ENCODE results near the gene AMMECR1L.
"Not testable (repeated sequence)": the region's sequence is repeated elsewhere in the genome, so short reads cannot be mapped to it uniquely, and the experiment has no call there.

AMMECR1L gene

GRCh38 chr2:127820080-127820668 lies 65.6 kb downstream of the AMMECR1L start:
- no peak for FAIRE-seq
- DNase-seq (ENCODE audit: insufficient read length): no peak
- TF ChIP-seq TAF1 (IDR thresholded peaks at IDR 0.05; ENCODE audit: borderline replicate concordance, low read depth, low read length): no peak
- TF ChIP-seq POLR2AphosphoS5 (IDR thresholded peaks at IDR 0.05; ENCODE audit: low read depth, low read length): no peak
- no peak for TF ChIP-seq POLR2A (IDR thresholded peaks at IDR 0.05; ENCODE audit: low read depth, low read length)

DNA sequence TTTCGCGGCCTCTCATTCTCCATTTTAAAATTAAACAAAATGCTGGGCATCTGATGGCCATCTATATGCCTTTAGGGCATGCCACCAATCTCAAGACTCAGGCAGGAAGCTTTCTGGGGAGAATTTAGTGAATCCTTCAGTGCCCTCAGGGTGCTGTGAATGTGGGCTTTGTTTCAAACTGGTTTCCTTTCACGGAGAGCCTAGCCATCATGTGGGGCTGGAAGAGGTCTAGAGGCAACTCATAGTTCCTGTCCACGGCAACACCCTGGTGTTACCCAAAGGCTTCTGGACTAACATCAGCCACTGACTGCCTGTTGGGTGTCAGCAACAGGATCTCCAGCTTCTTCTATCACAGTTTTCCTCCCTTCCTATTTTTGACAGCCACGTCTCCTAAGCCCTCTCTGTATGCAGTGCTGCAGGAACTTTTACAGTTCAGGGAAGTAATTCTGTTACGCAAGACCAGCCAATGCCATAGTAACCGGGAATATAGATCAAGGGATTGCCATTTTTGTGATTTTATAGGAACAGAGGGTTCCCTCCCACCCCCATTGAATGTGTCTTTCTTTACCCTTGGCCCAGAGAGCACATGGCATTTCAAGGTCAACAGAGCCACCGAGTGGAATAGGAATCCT lies 66.8 kb downstream of the AMMECR1L start:
- FAIRE-seq (no peak), DNase-seq (ENCODE audit: insufficient read length) (no peak)
- TF ChIP-seq TAF1 (IDR thresholded peaks at IDR 0.05; ENCODE audit: borderline replicate concordance, low read depth, low read length) (no peak), POLR2A (IDR thresholded peaks at IDR 0.05; ENCODE audit: low read depth, low read length) (no peak), POLR2AphosphoS5 (IDR thresholded peaks at IDR 0.05; ENCODE audit: low read depth, low read length) (no peak)

DNA sequence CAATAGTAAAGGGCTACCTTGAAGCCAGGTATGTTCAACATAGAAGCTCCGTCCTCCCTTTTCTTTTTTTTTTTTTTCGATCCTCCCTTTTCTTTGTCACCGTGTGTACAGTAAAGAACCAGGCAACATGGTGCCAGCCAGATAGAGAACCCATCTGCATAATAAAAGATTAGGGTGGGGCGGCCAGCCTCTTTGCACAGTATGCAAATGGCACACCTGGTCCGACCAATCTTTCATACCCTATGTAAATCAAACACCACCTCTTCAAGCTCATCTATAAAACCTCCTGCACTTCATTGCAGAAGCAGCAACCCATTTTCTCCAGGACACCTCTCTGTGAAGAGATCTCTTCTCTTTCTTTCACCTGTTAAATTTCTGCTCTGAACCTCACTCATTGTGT lies 67.5 kb downstream of the AMMECR1L start:
- no peak for DNase-seq (ENCODE audit: insufficient read length)
- no peak for FAIRE-seq
- TF ChIP-seq TAF1 (IDR thresholded peaks at IDR 0.05; ENCODE audit: borderline replicate concordance, low read depth, low read length) (no peak), POLR2AphosphoS5 (IDR thresholded peaks at IDR 0.05; ENCODE audit: low read depth, low read length) (no peak), POLR2A (IDR thresholded peaks at IDR 0.05; ENCODE audit: low read depth, low read length) (no peak)

GRCh38 chr2:127814677-127815076 lies 71.1 kb downstream of the AMMECR1L start:
- TF ChIP-seq POLR2AphosphoS5 (IDR thresholded peaks at IDR 0.05; ENCODE audit: low read depth, low read length): no peak
- TF ChIP-seq POLR2A (IDR thresholded peaks at IDR 0.05; ENCODE audit: low read depth, low read length): no peak
- no peak for TF ChIP-seq TAF1 (IDR thresholded peaks at IDR 0.05; ENCODE audit: borderline replicate concordance, low read depth, low read length)
- FAIRE-seq: no peak
- no peak for DNase-seq (ENCODE audit: insufficient read length)

DNA sequence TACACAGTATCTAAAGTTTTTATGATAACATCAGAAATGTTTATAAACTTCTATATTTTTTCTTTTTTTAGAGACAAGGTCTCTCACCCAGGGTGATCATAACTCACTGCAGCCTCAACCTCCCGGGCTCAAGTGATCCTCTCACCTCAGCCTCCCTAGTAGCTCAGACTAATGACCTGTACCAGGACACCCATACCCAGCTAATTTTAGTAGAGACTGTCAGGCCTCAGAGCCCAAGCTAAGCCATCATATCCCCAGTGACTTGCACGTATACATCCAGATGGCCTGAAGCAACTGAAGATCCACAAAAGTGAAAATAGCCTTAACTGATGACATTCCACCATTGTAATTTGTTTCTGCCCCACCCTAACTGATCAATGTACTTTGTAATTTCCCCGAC lies 73.3 kb downstream of the AMMECR1L start:
- FAIRE-seq: not testable (repeated sequence)

More for the DNA sequence above, 73.3 kb downstream of the AMMECR1L start:
- DNase-seq (ENCODE audit: insufficient read length): not testable (repeated sequence)
